Mesendoderm (in vitro differentiated cells): ENCODE results near the gene DUS4L.
"Not testable (repeated sequence)": the region's sequence is repeated elsewhere in the genome, so short reads cannot be mapped to it uniquely, and the experiment has no call there.

ENCODE experiments used
- DNase-seq: peaks from one replicate; pipeline ENCODE4 v3.0.0; 2013
- H2AK5ac ChIP-seq: 2 replicates; pipeline ENCODE4 v1.6.1; 2013; ENCODE audit warnings: low read length, inconsistent platforms
- H2BK120ac ChIP-seq: 2 replicates; pipeline ENCODE4 v1.6.1; 2013; ENCODE audit warnings: low read depth, mild to moderate bottlenecking, low read length, moderate library complexity, mixed read lengths
- H2BK15ac ChIP-seq: replicated peaks from 2 replicates; pipeline ENCODE4 v1.6.1; 2013; ENCODE audit warnings: low read depth, mild to moderate bottlenecking, moderate library complexity
- H2BK5ac ChIP-seq: 2 replicates; pipeline ENCODE4 v1.6.1; 2013; ENCODE audit warnings: low read length, inconsistent platforms
- H3K18ac ChIP-seq: 2 replicates; pipeline ENCODE4 v1.6.1; 2013; ENCODE audit warnings: mild to moderate bottlenecking, low read length, mixed read lengths
- H3K23ac ChIP-seq: one replicate; pipeline ENCODE4 v1.6.1; 2013; ENCODE audit warnings: low read length
- H3K27ac ChIP-seq: 2 replicates; pipeline ENCODE4 v1.5.1; 2013; ENCODE audit warnings: low read depth, mild to moderate bottlenecking, inconsistent platforms, low read length, moderate library complexity
- H3K27me3 ChIP-seq: 2 replicates; pipeline ENCODE4 v1.6.1; 2013; ENCODE audit warnings: low read length, control low read depth, mild to moderate bottlenecking, inconsistent platforms; ENCODE audit not compliant: insufficient read depth, poor library complexity
- H3K36me3 ChIP-seq: 2 replicates; pipeline ENCODE4 v1.6.1; 2013; ENCODE audit warnings: low read length, inconsistent platforms; ENCODE audit not compliant: control insufficient read depth, insufficient read depth
- H3K4ac ChIP-seq: one replicate; pipeline ENCODE4 v1.6.1; 2013; ENCODE audit warnings: low read depth, mild to moderate bottlenecking, low read length, moderate library complexity
- H3K4me1 ChIP-seq: 2 replicates; pipeline ENCODE4 v1.6.1; 2013; ENCODE audit warnings: low read depth, low read length, inconsistent platforms; ENCODE audit not compliant: control insufficient read depth
- H3K4me2 ChIP-seq: 2 replicates; pipeline ENCODE4 v1.6.1; 2013; ENCODE audit warnings: low read length
- H3K4me3 ChIP-seq: 2 replicates; pipeline ENCODE4 v1.5.1; 2013; ENCODE audit warnings: mild to moderate bottlenecking, low read length
- H3K56ac ChIP-seq: one replicate; pipeline ENCODE4 v1.6.1; 2013; ENCODE audit warnings: low read length
- H3K79me1 ChIP-seq: 2 replicates; pipeline ENCODE4 v1.6.1; 2013; ENCODE audit warnings: low read length, inconsistent platforms
- H3K79me2 ChIP-seq: 2 replicates; pipeline ENCODE4 v1.6.1; 2013; ENCODE audit warnings: mild to moderate bottlenecking, low read length; ENCODE audit not compliant: control insufficient read depth, insufficient read depth
- H3K9ac ChIP-seq: 2 replicates; pipeline ENCODE4 v1.6.1; 2013; ENCODE audit warnings: low read length, inconsistent platforms
- H4K5ac ChIP-seq: one replicate; pipeline ENCODE4 v1.6.1; 2013; ENCODE audit warnings: low read length
- H4K8ac ChIP-seq: one replicate; pipeline ENCODE4 v1.6.1; 2013; ENCODE audit warnings: low read depth, mild to moderate bottlenecking, control low read depth, low read length, moderate library complexity
- WGBS: extraction: QIAGEN DNeasy Blood & Tissue Kit; methylation state at CpG from one replicate; pipeline ENCODE4 v1.1.7; 2013; ENCODE audit warnings: low lambda C conversion rate, missing lambda C conversion rate; ENCODE audit not compliant: insufficient coverage; ENCODE audit errors: extremely low coverage; 5-methylcytosine and 5-hydroxymethylcytosine counted together

DUS4L gene

GRCh38 chr7:107537228-107537627, 26.5 kb upstream of the DUS4L start:
- DNase-seq, H3K27ac ChIP-seq, H4K5ac ChIP-seq, H3K79me1 ChIP-seq, H2BK120ac ChIP-seq, H2BK5ac ChIP-seq, H3K4me3 ChIP-seq, H3K4me1 ChIP-seq, H3K18ac ChIP-seq, H3K23ac ChIP-seq, H4K8ac ChIP-seq, H3K9ac ChIP-seq, H3K36me3 ChIP-seq, H3K79me2 ChIP-seq, H3K4me2 ChIP-seq, H2AK5ac ChIP-seq, H2BK15ac ChIP-seq, H3K56ac ChIP-seq, H3K4ac ChIP-seq, H3K27me3 ChIP-seq: not testable (repeated sequence)
- WGBS: no CpG with 5 or more reads among the region's 4 CpGs

DNA sequence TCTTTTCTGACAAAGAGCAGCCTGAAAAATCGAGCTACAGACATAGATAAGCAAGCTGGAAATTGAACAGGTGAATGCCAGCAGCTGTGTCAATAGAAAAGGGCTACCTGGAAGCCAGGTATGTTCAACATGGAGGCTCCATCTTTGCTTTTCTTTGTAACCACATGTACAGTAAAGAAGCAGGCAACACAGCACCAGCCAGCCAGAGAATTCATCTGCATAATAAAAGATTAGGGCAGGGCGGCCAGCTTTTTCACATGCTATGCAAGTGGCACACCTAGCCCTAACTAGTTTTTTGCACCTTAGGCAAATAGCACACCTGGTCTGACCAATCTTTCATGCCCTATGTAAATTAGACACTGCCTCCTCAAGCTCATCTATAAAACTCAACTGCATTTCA, 25.8 kb upstream of the DUS4L start:
- no peak overlapping the region for H3K4me2 ChIP-seq
- no peak overlapping the region for H3K56ac ChIP-seq
- H3K79me1 ChIP-seq: no peaks in the 10 kb centered on the region
- WGBS: no CpG with 5 or more reads among the region's 2 CpGs
- no peak overlapping the region for H4K5ac ChIP-seq
- H2BK120ac ChIP-seq: no peak overlapping the region
- H3K4me3 ChIP-seq: no peak overlapping the region
- H3K4me1 ChIP-seq: no peaks in the 10 kb centered on the region
- no peak overlapping the region for H2AK5ac ChIP-seq
- H2BK15ac ChIP-seq: no peak overlapping the region
- H3K4ac ChIP-seq: no peak overlapping the region
- H2BK5ac ChIP-seq: no peak overlapping the region
- DNase-seq: no peak
- H4K8ac ChIP-seq: no peak overlapping the region
- H3K27me3 ChIP-seq: no peaks in the 10 kb centered on the region
- H3K9ac ChIP-seq: no peak overlapping the region
- no peak overlapping the region for H3K23ac ChIP-seq
- H3K27ac ChIP-seq: no peak overlapping the region
- no peak overlapping the region for H3K18ac ChIP-seq
- H3K79me2 ChIP-seq: no peaks in the 10 kb centered on the region
- H3K36me3 ChIP-seq: no peaks in the 10 kb centered on the region

- H3K23ac ChIP-seq: no peak overlapping the region
- H2BK120ac ChIP-seq: no peak overlapping the region
- DNase-seq: no peak
- H3K4me2 ChIP-seq: no peak overlapping the region
- no peak overlapping the region for H3K27ac ChIP-seq
- no peak overlapping the region for H4K5ac ChIP-seq
- WGBS: no CpG with 5 or more reads among the region's 5 CpGs
- no peak overlapping the region for H3K4ac ChIP-seq
- no peak overlapping the region for H2BK5ac ChIP-seq
- no peak overlapping the region for H2AK5ac ChIP-seq
- no peaks in the 10 kb centered on the region for H3K79me2 ChIP-seq
- H3K36me3 ChIP-seq: no peaks in the 10 kb centered on the region
- H3K27me3 ChIP-seq: no peaks in the 10 kb centered on the region
- H4K8ac ChIP-seq: no peak overlapping the region
- H3K18ac ChIP-seq: no peak overlapping the region
- H3K56ac ChIP-seq: no peak overlapping the region
- no peak overlapping the region for H3K9ac ChIP-seq
- no peaks in the 10 kb centered on the region for H3K4me1 ChIP-seq
- peaks cover 5% of the 10 kb centered on the region for H3K79me1 ChIP-seq
- no peak overlapping the region for H3K4me3 ChIP-seq
- no peak overlapping the region for H2BK15ac ChIP-seq
Observed at GRCh38 chr7:107543338-107543993, 20.3 kb upstream of the DUS4L start.

GRCh38 chr7:107544848-107545591, 18.8 kb upstream of the DUS4L start:
- Histone ChIP-seq H3K23ac (no peak overlapping the region), H3K4me2 (no peak overlapping the region), H2BK120ac (no peak overlapping the region), H3K79me1 (peaks cover 5% of the 10 kb centered on the region), H3K4me1 (no peaks in the 10 kb centered on the region), H3K79me2 (no peaks in the 10 kb centered on the region), H2BK5ac (no peak overlapping the region), H4K8ac (no peak overlapping the region), H3K4me3 (no peak overlapping the region), H2BK15ac (no peak overlapping the region), H3K56ac (no peak overlapping the region), H3K9ac (no peak overlapping the region), H3K36me3 (no peaks in the 10 kb centered on the region), H3K27ac (no peak overlapping the region), H3K18ac (no peak overlapping the region), H4K5ac (no peak overlapping the region), H2AK5ac (no peak overlapping the region), H3K27me3 (no peaks in the 10 kb centered on the region), H3K4ac (no peak overlapping the region)
- no peak for DNase-seq
- no CpG with 5 or more reads among the region's 4 CpGs for WGBS

DNA sequence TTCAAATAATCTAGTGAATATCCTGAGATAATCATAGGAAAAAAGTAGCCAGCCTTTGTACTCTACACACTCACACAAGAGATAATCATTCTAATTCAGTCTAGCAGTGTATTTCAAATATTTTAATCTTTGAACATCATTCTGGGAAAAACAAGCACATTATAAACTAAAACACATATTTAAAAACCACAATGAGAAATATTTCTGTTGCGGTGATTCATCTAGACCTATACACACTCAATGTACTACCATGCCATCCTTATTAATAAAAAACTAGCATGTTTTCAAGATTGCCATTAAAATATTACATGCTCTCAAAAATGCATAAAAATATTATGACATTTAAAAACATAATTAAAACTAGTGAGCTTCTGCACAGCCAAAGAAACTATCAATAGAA, 11.8 kb upstream of the DUS4L start:
- no peaks in the 10 kb centered on the region for H3K27me3 ChIP-seq
- H2BK15ac ChIP-seq: no peak overlapping the region
- no peak overlapping the region for H3K56ac ChIP-seq
- no peak overlapping the region for H4K8ac ChIP-seq
- no peaks in the 10 kb centered on the region for H3K36me3 ChIP-seq
- H3K4me3 ChIP-seq: no peak overlapping the region
- H3K18ac ChIP-seq: no peak overlapping the region
- no peaks in the 10 kb centered on the region for H3K79me2 ChIP-seq
- H3K4ac ChIP-seq: no peak overlapping the region
- no peak overlapping the region for H2AK5ac ChIP-seq
- H3K9ac ChIP-seq: no peak overlapping the region
- DNase-seq: no peak
- no peak overlapping the region for H3K4me2 ChIP-seq
- no CpG with 5 or more reads among the region's 1 CpG for WGBS
- no peak overlapping the region for H2BK5ac ChIP-seq
- H2BK120ac ChIP-seq: no peak overlapping the region
- no peak overlapping the region for H4K5ac ChIP-seq
- H3K4me1 ChIP-seq: no peaks in the 10 kb centered on the region
- no peak overlapping the region for H3K27ac ChIP-seq
- no peaks in the 10 kb centered on the region for H3K79me1 ChIP-seq
- H3K23ac ChIP-seq: no peak overlapping the region
